Neural cell (in vitro differentiated cells): Measurements from ENCODE around the gene MTHFD1.

Experiments used
- EP300 ChIP-seq: fragments of 450-650 bp; conservative IDR thresholded peaks from 2 replicates; pipeline ENCODE4 v1.6.1; 2014; ENCODE audit warnings: antibody characterized with exemption, mild to moderate bottlenecking, moderate library complexity; ENCODE audit not compliant: poor library complexity, severe bottlenecking
- POLR2AphosphoS5 ChIP-seq: IDR thresholded peaks from 2 replicates; pipeline ENCODE4 v1.6.1; 2012
- TF ChIP-seq, protein P1 (sequence below): IDR thresholded peaks from 2 replicates; pipeline ENCODE4 v1.6.1; 2012; ENCODE audit warnings: borderline replicate concordance
- TF ChIP-seq, protein P2 (sequence below): fragments of 450-650 bp; IDR thresholded peaks from 2 replicates; pipeline ENCODE4 v1.5.1; 2014; ENCODE audit warnings: antibody characterized with exemption, mild to moderate bottlenecking, moderate library complexity; ENCODE audit not compliant: poor library complexity, severe bottlenecking

DNA sequence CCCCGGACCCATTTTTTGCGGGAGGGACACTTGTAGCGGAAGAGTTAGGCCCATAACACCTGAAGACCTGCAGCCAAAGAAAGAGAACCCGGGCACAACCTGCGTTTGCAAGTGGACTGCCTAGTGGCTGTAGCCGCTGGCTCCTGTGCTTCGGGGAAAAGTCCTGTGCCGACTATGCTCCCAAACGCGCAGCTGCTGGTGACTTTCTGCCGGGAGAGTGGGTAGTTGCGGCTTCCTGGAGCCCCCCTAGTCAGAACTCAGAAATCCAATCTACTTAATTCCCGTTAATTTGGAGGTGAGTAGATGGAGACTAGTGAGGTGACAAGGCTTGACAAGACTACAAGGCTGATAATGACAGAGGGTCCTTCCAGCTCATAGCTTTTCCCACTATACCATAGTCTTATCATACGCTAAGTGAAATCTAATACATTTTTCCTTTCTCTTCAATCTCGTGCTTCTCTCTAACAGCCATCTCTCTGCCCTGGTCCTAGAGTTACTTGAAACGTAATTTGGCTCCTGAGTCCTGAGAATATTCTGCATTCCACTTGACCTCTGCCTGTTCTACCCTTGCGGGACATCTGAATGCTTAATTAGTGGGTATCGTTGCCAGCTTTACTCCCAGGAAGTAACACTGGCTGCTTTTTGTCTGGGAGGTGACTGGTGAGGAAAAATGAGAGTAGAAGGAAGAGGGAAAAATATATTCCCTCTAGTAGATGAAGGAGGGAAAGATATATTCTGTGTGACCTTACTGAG lies 556 bp downstream of the MTHFD1 start:
- TF ChIP-seq, protein P1, sequence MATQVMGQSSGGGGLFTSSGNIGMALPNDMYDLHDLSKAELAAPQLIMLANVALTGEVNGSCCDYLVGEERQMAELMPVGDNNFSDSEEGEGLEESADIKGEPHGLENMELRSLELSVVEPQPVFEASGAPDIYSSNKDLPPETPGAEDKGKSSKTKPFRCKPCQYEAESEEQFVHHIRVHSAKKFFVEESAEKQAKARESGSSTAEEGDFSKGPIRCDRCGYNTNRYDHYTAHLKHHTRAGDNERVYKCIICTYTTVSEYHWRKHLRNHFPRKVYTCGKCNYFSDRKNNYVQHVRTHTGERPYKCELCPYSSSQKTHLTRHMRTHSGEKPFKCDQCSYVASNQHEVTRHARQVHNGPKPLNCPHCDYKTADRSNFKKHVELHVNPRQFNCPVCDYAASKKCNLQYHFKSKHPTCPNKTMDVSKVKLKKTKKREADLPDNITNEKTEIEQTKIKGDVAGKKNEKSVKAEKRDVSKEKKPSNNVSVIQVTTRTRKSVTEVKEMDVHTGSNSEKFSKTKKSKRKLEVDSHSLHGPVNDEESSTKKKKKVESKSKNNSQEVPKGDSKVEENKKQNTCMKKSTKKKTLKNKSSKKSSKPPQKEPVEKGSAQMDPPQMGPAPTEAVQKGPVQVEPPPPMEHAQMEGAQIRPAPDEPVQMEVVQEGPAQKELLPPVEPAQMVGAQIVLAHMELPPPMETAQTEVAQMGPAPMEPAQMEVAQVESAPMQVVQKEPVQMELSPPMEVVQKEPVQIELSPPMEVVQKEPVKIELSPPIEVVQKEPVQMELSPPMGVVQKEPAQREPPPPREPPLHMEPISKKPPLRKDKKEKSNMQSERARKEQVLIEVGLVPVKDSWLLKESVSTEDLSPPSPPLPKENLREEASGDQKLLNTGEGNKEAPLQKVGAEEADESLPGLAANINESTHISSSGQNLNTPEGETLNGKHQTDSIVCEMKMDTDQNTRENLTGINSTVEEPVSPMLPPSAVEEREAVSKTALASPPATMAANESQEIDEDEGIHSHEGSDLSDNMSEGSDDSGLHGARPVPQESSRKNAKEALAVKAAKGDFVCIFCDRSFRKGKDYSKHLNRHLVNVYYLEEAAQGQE = no peak
- no peak for TF ChIP-seq POLR2AphosphoS5
- TF ChIP-seq, protein P2, sequence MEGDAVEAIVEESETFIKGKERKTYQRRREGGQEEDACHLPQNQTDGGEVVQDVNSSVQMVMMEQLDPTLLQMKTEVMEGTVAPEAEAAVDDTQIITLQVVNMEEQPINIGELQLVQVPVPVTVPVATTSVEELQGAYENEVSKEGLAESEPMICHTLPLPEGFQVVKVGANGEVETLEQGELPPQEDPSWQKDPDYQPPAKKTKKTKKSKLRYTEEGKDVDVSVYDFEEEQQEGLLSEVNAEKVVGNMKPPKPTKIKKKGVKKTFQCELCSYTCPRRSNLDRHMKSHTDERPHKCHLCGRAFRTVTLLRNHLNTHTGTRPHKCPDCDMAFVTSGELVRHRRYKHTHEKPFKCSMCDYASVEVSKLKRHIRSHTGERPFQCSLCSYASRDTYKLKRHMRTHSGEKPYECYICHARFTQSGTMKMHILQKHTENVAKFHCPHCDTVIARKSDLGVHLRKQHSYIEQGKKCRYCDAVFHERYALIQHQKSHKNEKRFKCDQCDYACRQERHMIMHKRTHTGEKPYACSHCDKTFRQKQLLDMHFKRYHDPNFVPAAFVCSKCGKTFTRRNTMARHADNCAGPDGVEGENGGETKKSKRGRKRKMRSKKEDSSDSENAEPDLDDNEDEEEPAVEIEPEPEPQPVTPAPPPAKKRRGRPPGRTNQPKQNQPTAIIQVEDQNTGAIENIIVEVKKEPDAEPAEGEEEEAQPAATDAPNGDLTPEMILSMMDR = no peak
- TF ChIP-seq EP300 = no peak
